HCT116 (cell line): Measurements from ENCODE around the gene DKK2. TPM values are rescaled to one million over a fixed set of nuclear protein-coding genes. Genes with fewer than 3 reads are reported as not detected.

ENCODE experiments used
- ATAC-seq: fragments of 200-7000 bp; cut with Tn5 transposase; 2 replicates; pipeline ENCODE4 v1.9.1; 2020; ENCODE audit warnings: mild to moderate bottlenecking, moderate library complexity
- BruUV-seq: library from RNA; stranded (reverse); fragments of 400-500 nt; replicated peaks from 2 replicates; lab custom pipeline; 2021; lab: Mats Ljungman, UMichigan
- CTCF ChIA-PET: fragments of 300-600 bp; sonication (Branson Sonifier 250); formaldehyde crosslinking; loops from one replicate; lab custom pipeline; 2021; ENCODE audit warnings: antibody characterized with exemption; lab: Charles Lee
- POLR2A ChIA-PET: fragments of 300-600, 350-600 bp; sonication (Branson Sonifier 250); formaldehyde crosslinking; loops from one replicate; lab custom pipeline; 2021; ENCODE audit warnings: antibody characterized with exemption; lab: Charles Lee
- RAD21 ChIA-PET, 2 experiments: fragments of 300-600 bp; sonication (Branson Sonifier 250); formaldehyde crosslinking; loops; one replicate each; lab custom pipeline; 2023; ENCODE audit warnings: low total read pairs in 2 of 2; ENCODE audit not compliant: uncharacterized antibody in 2 of 2, unreplicated experiment in 2 of 2, low non-redundant PET in 1 of 2; lab: Charles Lee
- DNase-seq: peaks from one replicate; pipeline ENCODE4 v3.0.0-alpha.2; 2010; ENCODE audit warnings: low read depth, low spot score
- H2AFZ ChIP-seq: fragments of 200-600 bp; shearing (Covaris generic), sonication (generic); 2 replicates; pipeline ENCODE4 v1.6.1; 2017; ENCODE audit warnings: low read depth, mixed run types, mixed read lengths, antibody characterized with exemption, low read length; ENCODE audit not compliant: poor library complexity, severe bottlenecking
- H3K27ac ChIP-seq: 2 replicates; pipeline ENCODE4 v1.5.1; 2012; ENCODE audit warnings: low read depth, low read length
- H3K27me3 ChIP-seq: fragments of 200-600 bp; sonication (generic); 2 replicates; pipeline ENCODE4 v1.6.1; 2016; ENCODE audit warnings: mixed run types, low read length, mixed read lengths; ENCODE audit not compliant: insufficient read depth
- H3K36me3 ChIP-seq, 2 experiments: fragments of 200-500 bp in 1 of 2; fragments of 200-600 bp in 1 of 2; sonication (Bioruptor generic) in 1 of 2; sonication (generic) in 1 of 2; 2 replicates each; pipeline versions ENCODE4 v1.5.1 to v1.6.1; 2014 to 2016; ENCODE audit warnings: low read length in 2 of 2, inconsistent platforms in 1 of 2, mixed read lengths in 1 of 2, mixed run types in 1 of 2; ENCODE audit not compliant: insufficient read depth in 2 of 2, control insufficient read depth in 1 of 2
- H3K4me1 ChIP-seq, 2 experiments: fragments of 200-600 bp in 1 of 2; sonication (generic) in 1 of 2; 2 replicates each; pipeline versions ENCODE4 v1.5.1 to v1.6.1; 2012 to 2017; ENCODE audit warnings: low read length in 2 of 2, inconsistent platforms in 1 of 2, mild to moderate bottlenecking in 1 of 2, mixed read lengths in 1 of 2, mixed run types in 1 of 2, moderate library complexity in 1 of 2; ENCODE audit not compliant: insufficient read depth in 2 of 2, control insufficient read depth in 1 of 2
- H3K4me2 ChIP-seq: fragments of 200-600 bp; sonication (generic); 2 replicates; pipeline ENCODE4 v1.6.1; 2017; ENCODE audit warnings: mixed run types, low read length, mixed read lengths
- H3K4me3 ChIP-seq, 2 experiments: fragments of 200-600 bp in 1 of 2; sonication (generic) in 1 of 2; replicated peaks in 1 of 2; 2 replicates each; pipeline ENCODE4 v1.5.1; 2011 to 2016; ENCODE audit warnings: low read length in 2 of 2, control low read depth in 1 of 2, low read depth in 1 of 2, mild to moderate bottlenecking in 1 of 2, mixed read lengths in 1 of 2, mixed run types in 1 of 2
- H3K79me2 ChIP-seq: fragments of 200-600 bp; sonication (generic); 2 replicates; pipeline ENCODE4 v1.6.1; 2017; ENCODE audit warnings: mild to moderate bottlenecking, mixed run types, low read length, moderate library complexity, mixed read lengths; ENCODE audit not compliant: insufficient read depth
- H3K9ac ChIP-seq: fragments of 200-600 bp; sonication (generic); 2 replicates; pipeline ENCODE4 v1.6.1; 2016; ENCODE audit warnings: low read length, mixed read lengths
- H3K9me2 ChIP-seq: fragments of 200-600 bp; sonication (generic), shearing (Covaris generic); 2 replicates; pipeline ENCODE4 v1.6.1; 2017; ENCODE audit warnings: mixed run types, mild to moderate bottlenecking, moderate library complexity; ENCODE audit not compliant: insufficient read depth
- H3K9me3 ChIP-seq, 2 experiments: fragments of 200-500 bp in 1 of 2; fragments of 200-600 bp in 1 of 2; sonication (Bioruptor generic) in 1 of 2; sonication (generic) in 1 of 2; 2 replicates each; pipeline ENCODE4 v1.6.1; 2014 to 2017; ENCODE audit warnings: low read length in 2 of 2, mixed read lengths in 2 of 2, inconsistent platforms in 1 of 2, low read depth in 1 of 2, mild to moderate bottlenecking in 1 of 2, mixed run types in 1 of 2, moderate library complexity in 1 of 2; ENCODE audit not compliant: control insufficient read depth in 1 of 2, insufficient read depth in 1 of 2
- H4K20me1 ChIP-seq: fragments of 200-600 bp; sonication (generic), shearing (Covaris generic); 2 replicates; pipeline ENCODE4 v1.6.1; 2017; ENCODE audit warnings: mixed run types, mild to moderate bottlenecking, moderate library complexity; ENCODE audit not compliant: insufficient read depth
- CBX3 ChIP-seq: IDR thresholded peaks from 2 replicates; pipeline ENCODE4 v1.6.1; 2012; ENCODE audit warnings: low read depth
- EZH2 ChIP-seq: fragments of 200-600 bp; sonication (generic); IDR thresholded peaks from 2 replicates; pipeline ENCODE4 v1.6.1; 2017; ENCODE audit warnings: antibody characterized with exemption, mixed run types
- EZH2phosphoT487 ChIP-seq: fragments of 200-600 bp; IDR thresholded peaks from 2 replicates; pipeline ENCODE4 v1.6.1; 2018; ENCODE audit warnings: antibody characterized with exemption, borderline replicate concordance
- POLR2A ChIP-seq: IDR thresholded peaks from 2 replicates; pipeline ENCODE4 v1.7.0; 2011; ENCODE audit warnings: borderline replicate concordance; ENCODE audit not compliant: insufficient read depth, insufficient read length; ENCODE audit errors: extremely low read depth
- POLR2AphosphoS5 ChIP-seq: IDR thresholded peaks from 2 replicates; pipeline ENCODE4 v1.6.1; 2011; ENCODE audit warnings: mild to moderate bottlenecking, low read depth, low read length, moderate library complexity
- SIN3A ChIP-seq: IDR thresholded peaks from 2 replicates; pipeline ENCODE4 v1.6.1; 2012; ENCODE audit warnings: low read depth
- SRF ChIP-seq: IDR thresholded peaks from 2 replicates; pipeline ENCODE4 v1.6.1; 2012; ENCODE audit warnings: low read depth
- YY1 ChIP-seq: IDR thresholded peaks from 2 replicates; pipeline ENCODE4 v1.6.1; 2011; ENCODE audit warnings: low read length, low read depth, moderate library complexity, mild to moderate bottlenecking; ENCODE audit not compliant: insufficient replicate concordance; ENCODE audit errors: extremely low read depth
- intact Hi-C: fragments of 100-400 bp; cut with micrococcal nuclease; formaldehyde crosslinking; loops from 2 replicates; pipeline ENCODE4 v1.10.0; 2022
- total RNA-seq: library from RNA; stranded (reverse); gene quantifications from one replicate; pipeline ENCODE4 v1.2.1, GENCODE V29; 2021; ENCODE audit not compliant: unreplicated experiment
- TF ChIP-seq, protein P1 (sequence below), 3 experiments: fragments of 200-600 bp in 1 of 3; sonication (generic) in 1 of 3; IDR thresholded peaks in 2 of 3; conservative IDR thresholded peaks in 1 of 3; 2 replicates each; pipeline ENCODE4 v1.5.1; 2012 to 2017; ENCODE audit warnings: low read depth in 2 of 3, low read length in 2 of 3, antibody characterized with exemption in 1 of 3, borderline replicate concordance in 1 of 3, control low read depth in 1 of 3, mild to moderate bottlenecking in 1 of 3, mixed read lengths in 1 of 3, mixed run types in 1 of 3, moderate library complexity in 1 of 3; ENCODE audit not compliant: insufficient read depth in 1 of 3
- TF ChIP-seq, protein P2 (sequence below): IDR thresholded peaks from 2 replicates; pipeline ENCODE4 v1.6.1; 2012
- TF ChIP-seq, protein P3 (sequence below): IDR thresholded peaks from 2 replicates; pipeline ENCODE4 v1.6.1; 2012

The DKK2 gene
- total RNA-seq, 1 experiment from 2014 or later: not detected

DNA sequence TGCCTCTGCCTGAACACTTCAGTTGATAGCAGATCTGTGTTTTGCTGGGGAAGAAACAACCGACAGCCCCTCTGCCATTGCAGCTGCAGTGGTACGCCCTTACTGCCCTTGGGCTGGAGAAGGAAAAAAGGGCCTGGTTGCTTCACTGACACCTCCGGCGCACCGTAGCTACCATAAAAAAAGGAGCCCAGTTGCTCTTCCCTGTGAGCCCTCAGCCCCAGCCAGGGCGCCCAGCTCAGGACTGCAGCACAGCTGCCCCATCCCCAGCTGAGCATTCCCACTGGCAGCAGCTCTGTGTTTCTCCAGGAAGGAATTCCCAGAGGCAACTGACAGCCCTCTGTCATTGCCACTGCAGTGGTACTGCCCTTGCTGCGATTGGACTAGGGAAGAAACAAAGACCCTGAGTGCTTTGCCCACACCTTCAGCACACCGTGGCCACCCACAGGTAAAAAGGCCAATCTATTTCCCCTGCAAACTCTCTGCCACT, 142.7 kb downstream of the DKK2 start:
- no peaks in the 10 kb centered on the region for H4K20me1 ChIP-seq
- ChIA-PET CTCF (no interaction called here), POLR2A (no interaction called here), RAD21 (no interaction called here)
- DNase-seq (no peak), ATAC-seq (no peak)
- H3K9me2 ChIP-seq: no peaks in the 10 kb centered on the region
- H3K79me2 ChIP-seq: no peaks in the 10 kb centered on the region
- no peaks in the 10 kb centered on the region for H3K9me3 ChIP-seq
- H3K4me2 ChIP-seq: no peak overlapping the region
- H3K36me3 ChIP-seq: no peaks in the 10 kb centered on the region
- TF ChIP-seq, protein P1, sequence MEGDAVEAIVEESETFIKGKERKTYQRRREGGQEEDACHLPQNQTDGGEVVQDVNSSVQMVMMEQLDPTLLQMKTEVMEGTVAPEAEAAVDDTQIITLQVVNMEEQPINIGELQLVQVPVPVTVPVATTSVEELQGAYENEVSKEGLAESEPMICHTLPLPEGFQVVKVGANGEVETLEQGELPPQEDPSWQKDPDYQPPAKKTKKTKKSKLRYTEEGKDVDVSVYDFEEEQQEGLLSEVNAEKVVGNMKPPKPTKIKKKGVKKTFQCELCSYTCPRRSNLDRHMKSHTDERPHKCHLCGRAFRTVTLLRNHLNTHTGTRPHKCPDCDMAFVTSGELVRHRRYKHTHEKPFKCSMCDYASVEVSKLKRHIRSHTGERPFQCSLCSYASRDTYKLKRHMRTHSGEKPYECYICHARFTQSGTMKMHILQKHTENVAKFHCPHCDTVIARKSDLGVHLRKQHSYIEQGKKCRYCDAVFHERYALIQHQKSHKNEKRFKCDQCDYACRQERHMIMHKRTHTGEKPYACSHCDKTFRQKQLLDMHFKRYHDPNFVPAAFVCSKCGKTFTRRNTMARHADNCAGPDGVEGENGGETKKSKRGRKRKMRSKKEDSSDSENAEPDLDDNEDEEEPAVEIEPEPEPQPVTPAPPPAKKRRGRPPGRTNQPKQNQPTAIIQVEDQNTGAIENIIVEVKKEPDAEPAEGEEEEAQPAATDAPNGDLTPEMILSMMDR (IDR thresholded peaks at IDR 0.05 in 2 of 3, conservative IDR thresholded peaks at IDR 0.05 in 1 of 3; ENCODE audit: borderline replicate concordance in 1 of 3, insufficient read depth in 1 of 3, low read depth in 2 of 3, low read length in 2 of 3): no peak
- TF ChIP-seq EZH2phosphoT487 (no peak), SIN3A (no peak), CBX3 (no peak)
- no TSS peak for BruUV-seq
- intact Hi-C loops: no loop called here
- H3K27me3 ChIP-seq: no peaks in the 10 kb centered on the region
- no peak overlapping the region for H2AFZ ChIP-seq
- H3K4me1 ChIP-seq: no peaks in the 10 kb centered on the region
- no peak overlapping the region for H3K4me3 ChIP-seq
- no peak overlapping the region for H3K9ac ChIP-seq
- no peak overlapping the region for H3K27ac ChIP-seq

DNA sequence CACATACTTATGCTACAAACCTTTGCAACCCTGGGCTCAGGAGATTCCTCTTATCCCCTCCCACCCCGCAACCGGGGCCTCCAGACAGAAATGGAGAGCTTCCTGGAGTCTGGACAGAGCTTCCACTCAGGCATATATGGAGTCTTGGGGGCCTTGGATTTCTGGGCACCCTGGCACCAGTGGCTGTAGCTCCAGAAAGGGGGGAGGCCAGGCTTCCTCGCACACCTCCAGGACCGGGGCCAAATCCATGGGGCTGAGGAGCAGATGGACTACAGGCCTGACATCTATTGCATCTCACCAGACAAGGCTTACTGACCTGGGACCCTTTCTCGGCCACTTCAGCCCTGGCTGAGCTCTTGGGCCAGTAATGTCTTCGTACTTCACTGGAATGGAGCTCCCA, 143.3 kb downstream of the DKK2 start:
- no peaks in the 10 kb centered on the region for H3K36me3 ChIP-seq
- H3K4me3 ChIP-seq: no peak overlapping the region
- POLR2A ChIA-PET: no interaction called here
- no peaks in the 10 kb centered on the region for H3K9me3 ChIP-seq
- H3K4me2 ChIP-seq: no peak overlapping the region
- H3K27me3 ChIP-seq: no peaks in the 10 kb centered on the region
- no peak overlapping the region for H2AFZ ChIP-seq
- RAD21 ChIA-PET: no interaction called here
- H3K4me1 ChIP-seq: no peaks in the 10 kb centered on the region
- DNase-seq: no peak
- H3K27ac ChIP-seq: no peak overlapping the region
- no peaks in the 10 kb centered on the region for H3K79me2 ChIP-seq
- H3K9ac ChIP-seq: no peak overlapping the region
- H3K9me2 ChIP-seq: no peaks in the 10 kb centered on the region
- no TSS peak for BruUV-seq
- intact Hi-C loops: no loop called here
- H4K20me1 ChIP-seq: no peaks in the 10 kb centered on the region
- CTCF ChIA-PET: no interaction called here
- no peak for ATAC-seq
- TF ChIP-seq POLR2A (no peak), YY1 (no peak), POLR2AphosphoS5 (no peak), SRF (no peak), EZH2 (no peak), SIN3A (no peak)
- TF ChIP-seq, protein P2, sequence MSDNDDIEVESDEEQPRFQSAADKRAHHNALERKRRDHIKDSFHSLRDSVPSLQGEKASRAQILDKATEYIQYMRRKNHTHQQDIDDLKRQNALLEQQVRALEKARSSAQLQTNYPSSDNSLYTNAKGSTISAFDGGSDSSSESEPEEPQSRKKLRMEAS: no peak
- TF ChIP-seq, protein P1 (IDR thresholded peaks at IDR 0.05 in 2 of 3, conservative IDR thresholded peaks at IDR 0.05 in 1 of 3; ENCODE audit: borderline replicate concordance in 1 of 3, insufficient read depth in 1 of 3, low read depth in 2 of 3, low read length in 2 of 3): no peak
- TF ChIP-seq, protein P3, sequence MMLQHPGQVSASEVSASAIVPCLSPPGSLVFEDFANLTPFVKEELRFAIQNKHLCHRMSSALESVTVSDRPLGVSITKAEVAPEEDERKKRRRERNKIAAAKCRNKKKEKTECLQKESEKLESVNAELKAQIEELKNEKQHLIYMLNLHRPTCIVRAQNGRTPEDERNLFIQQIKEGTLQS: no peak
